H1 (cell line): ENCODE measurements around the gene ZDHHC19. TPM values are rescaled to one million over a fixed set of nuclear protein-coding genes. Genes with fewer than 3 reads are reported as not detected.

ENCODE experiments used
- HDAC2 ChIP-seq, 2 experiments: fragments of 300-600 bp in 1 of 2; sonication (generic) in 1 of 2; IDR thresholded peaks; 2 replicates each; pipeline ENCODE4 v1.6.1; 2011 to 2012; ENCODE audit warnings: low read depth in 2 of 2, low read length in 2 of 2, mild to moderate bottlenecking in 2 of 2, moderate library complexity in 2 of 2, borderline replicate concordance in 1 of 2, inconsistent platforms in 1 of 2
- POLR2A ChIP-seq, 2 experiments: IDR thresholded peaks; 1 replicate in 1 of 2; 2 replicates in 1 of 2; pipeline ENCODE4 v1.6.1; 2011; ENCODE audit warnings: low read depth in 2 of 2, low read length in 2 of 2, mild to moderate bottlenecking in 2 of 2; ENCODE audit errors: control extremely low read depth in 1 of 2
- TBP ChIP-seq: IDR thresholded peaks from 2 replicates; pipeline ENCODE4 v1.6.1; 2011; ENCODE audit warnings: low read depth, low read length, improper control_type of control experiment
- TCF12 ChIP-seq: IDR thresholded peaks from 2 replicates; pipeline ENCODE4 v1.6.1; 2011; ENCODE audit warnings: low read depth, mild to moderate bottlenecking, low read length
- YY1 ChIP-seq: IDR thresholded peaks from 2 replicates; pipeline ENCODE4 v1.6.1; 2011; ENCODE audit warnings: low read depth, mild to moderate bottlenecking, low read length
- polyA plus RNA-seq, 7 experiments: library from polyadenylated mRNA; depleted of rRNA in 3 of 7; stranded (reverse) in 5 of 7; unstranded in 2 of 7; fragments of >200 nt in 5 of 7; fragments of 200-250 nt in 2 of 7; gene quantifications; 1 replicate in 5 of 7; 2 replicates in 1 of 7; 4 replicates in 1 of 7; pipeline versions ENCODE4 v1.2.1 to v1.2.3, GENCODE V29; 2011 to 2013; ENCODE audit warnings: missing spikeins in 2 of 7, mixed read lengths in 2 of 7
- total RNA-seq: library from RNA; stranded (reverse); fragmentation: NEBNext Ultra II Directional; extraction: Animal tissue kit (Norgen Biotek cat#: 25700); gene quantifications from 2 replicates; pipeline ENCODE4 v1.2.1, GENCODE V29; 2021

The ZDHHC19 gene
- total and polyA plus RNA-seq, 2 of the 8 experiments (the other 6 are each of a cell fraction or from before 2014, with no cell fraction given): 2.5 to 4.1 TPM

DNA sequence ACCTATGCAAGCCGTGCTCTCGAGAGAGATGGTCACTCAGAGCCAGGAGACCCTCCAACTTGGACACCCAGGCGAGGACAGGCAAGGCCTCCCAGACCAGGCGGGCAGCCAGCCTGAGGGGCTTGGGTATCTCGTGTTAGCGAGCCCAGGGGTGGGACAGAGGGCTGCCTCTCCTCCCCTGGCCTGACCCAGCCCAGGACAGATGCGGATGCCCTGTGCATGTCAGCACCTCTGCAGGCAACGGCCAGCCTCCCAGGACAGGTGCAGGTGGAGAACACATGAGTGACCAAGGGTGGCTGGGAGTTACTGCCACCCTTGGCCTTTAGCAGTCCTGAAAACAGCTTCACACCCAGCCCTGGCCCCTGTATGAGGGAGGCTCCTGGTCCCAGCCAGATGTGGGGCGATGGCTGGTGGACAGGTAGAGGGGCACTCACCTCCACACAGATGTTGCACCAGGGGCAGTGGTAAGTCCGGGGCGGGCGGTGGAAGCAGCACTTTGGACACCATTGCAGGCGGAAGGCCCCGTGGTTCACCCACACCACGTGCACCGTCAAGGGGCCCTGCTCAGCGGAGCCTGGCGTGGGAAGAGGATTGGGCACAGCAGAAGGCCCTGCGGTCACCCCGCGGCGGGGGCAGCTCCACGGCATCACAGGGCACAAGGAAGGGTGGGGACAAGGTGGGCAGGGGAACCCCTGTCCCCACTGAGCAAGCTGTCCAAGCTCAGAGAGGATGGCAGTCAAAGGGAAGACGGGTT is 2.1 kb downstream of the ZDHHC19 start (continued):
- TF ChIP-seq TBP (no peak), POLR2A (IDR thresholded peaks at IDR 0.05; ENCODE audit: control extremely low read depth in 1 of 2, low read depth in 2 of 2, low read length in 2 of 2) (no peak), TCF12 (no peak), YY1 (no peak), HDAC2 (IDR thresholded peaks at IDR 0.05; ENCODE audit: borderline replicate concordance in 1 of 2, low read depth in 2 of 2, low read length in 2 of 2) (no peak)
